ENCODE data around the gene CTSC.

DNA sequence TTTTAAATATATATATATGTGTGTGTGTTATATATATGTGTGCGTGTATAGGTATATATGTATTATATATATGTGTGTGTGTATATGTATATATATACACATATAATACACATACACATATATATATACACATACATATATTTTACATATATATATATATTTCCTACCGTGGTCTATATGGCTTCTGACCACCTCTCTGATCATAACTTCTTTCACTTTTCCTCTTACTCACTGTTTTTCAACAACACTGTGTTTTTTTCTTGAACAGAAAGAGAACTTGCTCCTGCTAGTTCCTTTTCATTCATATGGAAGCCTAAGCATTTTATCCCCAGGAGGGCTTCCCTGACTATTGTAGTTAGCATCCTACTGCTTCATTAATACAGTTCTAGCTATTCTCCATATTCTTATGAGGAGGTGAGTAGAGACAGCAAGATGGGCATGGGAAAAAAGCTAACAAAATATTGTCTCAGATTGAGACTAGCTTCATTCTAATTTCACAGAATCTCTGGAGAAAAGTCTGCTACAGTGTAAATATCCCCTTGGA lies 38.5 kb upstream of the CTSC start:
- TF ChIP-seq EZH2 (IDR thresholded peaks at IDR 0.05; ENCODE audit: insufficient read depth, poor library complexity, severe bottlenecking) (no peak), EZH2phosphoT487 (IDR thresholded peaks at IDR 0.05; ENCODE audit: insufficient read depth, low read depth) (no peak)
